Esophagus muscularis mucosa (tissue), 4 donors: ENCODE data around the gene DSTYK. TPM values are rescaled to one million over a fixed set of nuclear protein-coding genes. Genes with fewer than 3 reads are reported as not detected.

Experiments used
- DNase-seq: peaks from one replicate; pipeline ENCODE4 v3.0.0-alpha.2; 2017; ENCODE audit errors: extremely low spot score
- H3K27ac ChIP-seq, 4 donors: fragments of 200-600 bp; sonication (generic); replicated peaks in 1 of 4; 1 replicate in 3 of 4; 2 replicates in 1 of 4; pipeline ENCODE4 v1.5.1; 2016 to 2019; ENCODE audit warnings: mild to moderate bottlenecking in 1 of 4
- H3K27me3 ChIP-seq, 4 donors: fragments of 200-600 bp; sonication (generic); one replicate each; pipeline versions ENCODE4 v1.5.1 to v1.6.0; 2016 to 2019
- H3K36me3 ChIP-seq, 4 donors: fragments of 200-600 bp; sonication (generic); one replicate each; pipeline ENCODE4 v1.5.1; 2016 to 2019
- H3K4me1 ChIP-seq, 4 donors: fragments of 200-600 bp; sonication (generic); one replicate each; pipeline ENCODE4 v1.5.1; 2016 to 2019
- H3K4me3 ChIP-seq, 4 donors: fragments of 200-600 bp; sonication (generic); 1 replicate in 2 of 4; 2 replicates in 2 of 4; pipeline ENCODE4 v1.5.1; 2016 to 2019; ENCODE audit warnings: mild to moderate bottlenecking in 4 of 4, moderate library complexity in 1 of 4
- H3K9me3 ChIP-seq, 4 donors: fragments of 200-600 bp; sonication (generic); 1 replicate in 3 of 4; 2 replicates in 1 of 4; pipeline ENCODE4 v1.5.1; 2016 to 2019
- EP300 ChIP-seq: sonication (generic); formaldehyde crosslinking; IDR thresholded peaks from one replicate; pipeline ENCODE4 v1.6.1; 2017; ENCODE audit warnings: antibody characterized with exemption
- POLR2A ChIP-seq: fragments of 450-650 bp; IDR thresholded peaks from one replicate; pipeline ENCODE4 v1.6.1; 2017; ENCODE audit warnings: antibody characterized with exemption, moderate library complexity, mild to moderate bottlenecking, low read depth
- POLR2AphosphoS5 ChIP-seq, 2 donors: sonication (generic); formaldehyde crosslinking; IDR thresholded peaks; one replicate each; pipeline ENCODE4 v1.6.1; 2017; ENCODE audit warnings: antibody characterized with exemption in 2 of 2
- WGBS: methylation state at CpG from one replicate; pipeline ENCODE4 v1.1.5; 2018; 5-methylcytosine and 5-hydroxymethylcytosine counted together
- intact Hi-C: fragments of 100-400 bp; cut with DNase I; formaldehyde crosslinking; loops from one replicate; pipeline ENCODE4 v1.15.1; 2023
- total RNA-seq, 4 donors: library from RNA; depleted of rRNA; stranded (reverse); fragments of >200 nt; gene quantifications; one replicate each; pipeline versions ENCODE4 v1.1.0 to v1.2.1, GENCODE V29; 2016
- TF ChIP-seq, protein P1 (sequence below), 3 experiments: fragments of 200-600 bp in 2 of 3; fragments of 450-650 bp in 1 of 3; sonication (generic) in 2 of 3; IDR thresholded peaks; one replicate each; pipeline ENCODE4 v1.5.1; 2017 to 2019; ENCODE audit warnings: antibody characterized with exemption in 3 of 3, mild to moderate bottlenecking in 2 of 3, moderate library complexity in 1 of 3

Gene DSTYK
- total RNA-seq, 4 donors from 2014 or later, result 12.0 to 16.1 (median 13.9) TPM

DNA sequence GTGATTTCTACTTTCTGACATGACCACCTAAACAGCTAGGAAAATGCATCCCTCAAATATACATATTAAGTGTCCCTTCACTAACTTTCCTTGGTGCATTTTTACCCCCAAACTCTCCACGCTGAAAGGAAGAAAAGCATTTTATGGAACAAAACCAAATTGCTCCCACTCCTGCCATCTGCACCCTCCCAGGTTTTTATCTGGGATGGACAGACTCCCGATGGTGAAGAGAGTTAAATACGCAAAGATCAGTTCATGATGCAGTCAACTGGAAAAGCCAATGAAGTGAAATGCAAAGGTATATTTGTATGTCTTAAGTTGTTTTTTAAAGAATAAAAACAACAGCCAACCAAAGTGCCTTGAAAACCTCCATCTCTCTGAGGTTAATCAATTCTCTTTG lies 2.7 kb downstream of the DSTYK start:
- Histone ChIP-seq H3K9me3 (no peaks in the 10 kb centered on the region), H3K27ac (no peak overlapping the region), H3K4me3 (no peak overlapping the region), H3K36me3 (no peaks in the 10 kb centered on the region), H3K4me1 (peaks cover 15 to 54% (median 45%) of the 10 kb centered on the region in 4 donors), H3K27me3 (no peaks in the 10 kb centered on the region)
- WGBS, result 95% methylated on average over 3 of the region's 3 CpGs
- TF ChIP-seq EP300, result no peak
- no peak for TF ChIP-seq POLR2A
- TF ChIP-seq, protein P1, sequence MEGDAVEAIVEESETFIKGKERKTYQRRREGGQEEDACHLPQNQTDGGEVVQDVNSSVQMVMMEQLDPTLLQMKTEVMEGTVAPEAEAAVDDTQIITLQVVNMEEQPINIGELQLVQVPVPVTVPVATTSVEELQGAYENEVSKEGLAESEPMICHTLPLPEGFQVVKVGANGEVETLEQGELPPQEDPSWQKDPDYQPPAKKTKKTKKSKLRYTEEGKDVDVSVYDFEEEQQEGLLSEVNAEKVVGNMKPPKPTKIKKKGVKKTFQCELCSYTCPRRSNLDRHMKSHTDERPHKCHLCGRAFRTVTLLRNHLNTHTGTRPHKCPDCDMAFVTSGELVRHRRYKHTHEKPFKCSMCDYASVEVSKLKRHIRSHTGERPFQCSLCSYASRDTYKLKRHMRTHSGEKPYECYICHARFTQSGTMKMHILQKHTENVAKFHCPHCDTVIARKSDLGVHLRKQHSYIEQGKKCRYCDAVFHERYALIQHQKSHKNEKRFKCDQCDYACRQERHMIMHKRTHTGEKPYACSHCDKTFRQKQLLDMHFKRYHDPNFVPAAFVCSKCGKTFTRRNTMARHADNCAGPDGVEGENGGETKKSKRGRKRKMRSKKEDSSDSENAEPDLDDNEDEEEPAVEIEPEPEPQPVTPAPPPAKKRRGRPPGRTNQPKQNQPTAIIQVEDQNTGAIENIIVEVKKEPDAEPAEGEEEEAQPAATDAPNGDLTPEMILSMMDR (IDR thresholded peaks at IDR 0.05), result no peak
- no peak for TF ChIP-seq POLR2AphosphoS5 (IDR thresholded peaks at IDR 0.05)
- no peak for DNase-seq
- intact Hi-C loops, result no loop called here

DNA sequence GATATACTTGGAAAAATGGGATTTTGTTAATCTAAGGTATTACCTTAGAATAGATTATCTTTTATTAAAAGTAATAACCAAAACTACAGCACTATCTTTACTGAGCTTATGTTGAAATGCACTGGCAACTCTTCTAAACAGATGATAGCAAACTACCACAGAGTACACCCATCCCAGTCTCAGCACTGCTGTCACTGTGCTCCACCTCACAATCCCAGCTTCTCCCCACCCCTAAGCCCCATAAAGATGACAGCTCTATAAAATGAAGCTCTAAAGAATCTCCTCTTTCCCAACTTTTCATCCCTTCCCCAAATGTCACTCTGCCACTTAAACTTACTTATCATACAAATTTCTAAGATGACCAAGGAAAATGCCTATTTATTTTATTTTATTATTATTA lies 6.4 kb downstream of the DSTYK start:
- TF ChIP-seq POLR2A (no peak), EP300 (no peak), POLR2AphosphoS5 (IDR thresholded peaks at IDR 0.05) (no peak)
- TF ChIP-seq, protein P1 (IDR thresholded peaks at IDR 0.05), result no peak
- H3K27me3 ChIP-seq, result no peaks in the 10 kb centered on the region
- intact Hi-C loops, result no loop called here
- H3K4me3 ChIP-seq, result no peak overlapping the region
- H3K9me3 ChIP-seq, result no peaks in the 10 kb centered on the region
- no peak for DNase-seq
- H3K36me3 ChIP-seq, result no peaks in the 10 kb centered on the region
- H3K4me1 ChIP-seq, result peaks cover 7 to 49% (median 39%) of the 10 kb centered on the region in 4 donors
- H3K27ac ChIP-seq, result no peak overlapping the region

DNA sequence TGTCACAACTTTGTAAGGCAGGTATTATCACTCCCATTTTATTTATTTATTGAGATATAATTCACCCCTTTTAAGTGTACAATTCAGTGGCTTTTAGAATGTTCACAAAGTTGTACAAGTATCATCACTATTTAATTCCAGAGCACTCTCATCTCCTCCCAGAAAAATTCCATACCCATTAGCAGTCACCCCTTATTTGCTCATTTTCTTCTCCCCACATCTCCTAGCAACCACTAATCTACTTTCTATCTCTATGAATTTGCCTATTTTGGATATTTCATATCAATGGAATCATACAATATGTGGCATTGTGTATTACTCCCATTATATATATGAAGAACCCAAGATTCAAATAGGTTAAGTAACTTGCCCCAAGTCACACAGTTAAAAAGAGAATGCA lies 7.0 kb downstream of the DSTYK start:
- H3K27me3 ChIP-seq, result no peaks in the 10 kb centered on the region
- DNase-seq, result no peak
- intact Hi-C loops, result no loop called here

DNA sequence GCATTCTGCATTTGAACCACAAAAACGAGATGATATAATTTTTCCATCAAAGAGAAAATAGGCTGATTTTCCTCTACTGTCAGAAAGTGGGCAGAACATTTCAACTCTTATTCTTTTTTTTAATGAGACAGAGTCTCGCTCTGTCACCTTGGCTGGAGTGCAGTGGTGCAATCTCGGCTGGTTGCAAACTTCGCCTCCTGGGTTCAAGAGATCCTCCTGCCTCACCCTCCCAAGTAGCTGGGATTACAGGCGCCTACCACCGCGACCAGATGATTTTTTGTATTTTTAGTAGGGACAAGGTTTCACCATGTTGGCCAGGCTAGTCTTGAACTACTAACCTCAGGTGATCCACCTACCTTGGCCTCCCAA lies 11.6 kb downstream of the DSTYK start:
- no peaks in the 10 kb centered on the region for H3K27me3 ChIP-seq
- no peaks in the 10 kb centered on the region for H3K36me3 ChIP-seq
- WGBS, result 92% methylated on average over 7 of the region's 7 CpGs
- DNase-seq, result no peak
- intact Hi-C loops, result no loop called here
- H3K4me1 ChIP-seq, result peaks cover 0 to 28% (median 24%) of the 10 kb centered on the region in 4 donors
- H3K4me3 ChIP-seq, result no peak overlapping the region
- H3K9me3 ChIP-seq, result no peaks in the 10 kb centered on the region
- no peak for TF ChIP-seq POLR2A
- TF ChIP-seq, protein P1 (IDR thresholded peaks at IDR 0.05), result no peak
- no peak for TF ChIP-seq EP300
- no peak for TF ChIP-seq POLR2AphosphoS5 (IDR thresholded peaks at IDR 0.05)
- H3K27ac ChIP-seq, result no peak overlapping the region

More for the DNA sequence above, 7.0 kb downstream of the DSTYK start:
- Histone ChIP-seq H3K36me3 (no peaks in the 10 kb centered on the region), H3K4me1 (peaks cover 2 to 44% (median 34%) of the 10 kb centered on the region in 4 donors), H3K4me3 (no peak overlapping the region), H3K27ac (no peak overlapping the region), H3K9me3 (no peaks in the 10 kb centered on the region)
- TF ChIP-seq, protein P1 (IDR thresholded peaks at IDR 0.05), result no peak
- TF ChIP-seq POLR2A, result no peak
- no peak for TF ChIP-seq EP300
- no peak for TF ChIP-seq POLR2AphosphoS5 (IDR thresholded peaks at IDR 0.05)

DNA sequence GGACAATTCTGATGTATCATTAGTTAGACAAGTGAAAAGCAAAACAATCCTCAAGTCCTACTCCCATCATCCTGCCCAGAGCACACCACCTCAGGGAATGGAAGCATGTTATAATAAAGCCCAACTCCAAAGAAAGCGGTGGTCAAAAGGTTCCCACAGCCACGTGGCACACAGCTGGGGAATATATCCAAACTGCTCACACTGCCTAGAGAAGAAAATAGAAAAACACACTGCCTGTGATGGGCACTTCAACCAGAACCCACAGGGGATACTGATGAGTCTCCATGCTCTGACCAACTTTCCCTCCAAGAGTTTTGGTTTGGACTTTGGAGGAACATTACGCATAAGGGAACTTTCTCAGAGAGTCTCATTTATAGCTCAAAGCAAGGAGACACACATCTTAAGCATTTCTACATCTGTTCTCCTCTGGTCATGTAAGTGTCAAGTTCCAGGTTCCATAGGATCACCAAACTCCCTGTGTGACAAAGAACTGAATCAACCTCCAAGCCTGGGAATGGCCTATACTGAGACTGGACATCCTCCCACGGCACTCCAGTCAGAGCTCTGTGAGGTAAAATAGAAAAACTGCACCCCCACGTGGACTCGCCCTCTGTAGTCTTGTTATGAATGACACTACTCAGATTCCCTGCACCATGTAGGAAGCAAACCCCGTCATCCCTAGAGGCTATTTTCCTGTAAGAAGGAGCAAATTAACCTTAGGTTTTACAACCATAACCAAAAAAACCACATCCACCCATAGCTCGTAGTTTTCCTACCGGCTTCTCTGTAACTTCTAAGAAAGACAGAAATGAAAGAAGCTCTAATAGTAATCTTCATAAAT lies 12.2 kb downstream of the DSTYK start:
- no peaks in the 10 kb centered on the region for H3K9me3 ChIP-seq
- no peaks in the 10 kb centered on the region for H3K36me3 ChIP-seq
- intact Hi-C loops, result no loop called here
- no peak for TF ChIP-seq EP300
- TF ChIP-seq POLR2AphosphoS5 (IDR thresholded peaks at IDR 0.05), result no peak
- no peak for TF ChIP-seq POLR2A
- TF ChIP-seq, protein P1 (IDR thresholded peaks at IDR 0.05), result no peak
- H3K27ac ChIP-seq, result no peak overlapping the region
- H3K4me1 ChIP-seq, result peaks cover 0 to 24% (median 17%) of the 10 kb centered on the region in 4 donors
- 73% methylated on average over 9 of the region's 9 CpGs for WGBS
- H3K27me3 ChIP-seq, result no peaks in the 10 kb centered on the region
- no peak overlapping the region for H3K4me3 ChIP-seq
- no peak for DNase-seq
